Measurements from ENCODE around the gene TCHHL1.

GRCh38 chr1:152086760-152087159 is 2.1 kb downstream of the TCHHL1 start:
- TF ChIP-seq USF2 (IDR thresholded peaks at IDR 0.05; ENCODE audit: borderline replicate concordance, low read depth, low read length): no peak
- TF ChIP-seq WRNIP1 (IDR thresholded peaks at IDR 0.05; ENCODE audit: borderline replicate concordance, low read depth, low read length): no peak
- TF ChIP-seq MEF2B (IDR thresholded peaks at IDR 0.05; ENCODE audit: partially characterized antibody, poor library complexity, severe bottlenecking): no peak
- TF ChIP-seq MAX (IDR thresholded peaks at IDR 0.05; ENCODE audit: low read depth, low read length): no peak
- TF ChIP-seq POLR2A (IDR thresholded peaks at IDR 0.05; ENCODE audit: low read depth, low read length): no peak
- TF ChIP-seq CTCF (IDR thresholded peaks at IDR 0.05 in 2 of 3, conservative IDR thresholded peaks at IDR 0.05 in 1 of 3; ENCODE audit: control insufficient read depth in 2 of 3, extremely low read depth in 1 of 3, insufficient read depth in 1 of 3, low read depth in 3 of 3, low read length in 3 of 3): no peak
